ENCODE data around the gene CMSS1.

CMSS1 gene

GRCh38 chr3:100069472-100069871 lies 251.8 kb downstream of the CMSS1 start:
- DNase-seq, result no peak

DNA sequence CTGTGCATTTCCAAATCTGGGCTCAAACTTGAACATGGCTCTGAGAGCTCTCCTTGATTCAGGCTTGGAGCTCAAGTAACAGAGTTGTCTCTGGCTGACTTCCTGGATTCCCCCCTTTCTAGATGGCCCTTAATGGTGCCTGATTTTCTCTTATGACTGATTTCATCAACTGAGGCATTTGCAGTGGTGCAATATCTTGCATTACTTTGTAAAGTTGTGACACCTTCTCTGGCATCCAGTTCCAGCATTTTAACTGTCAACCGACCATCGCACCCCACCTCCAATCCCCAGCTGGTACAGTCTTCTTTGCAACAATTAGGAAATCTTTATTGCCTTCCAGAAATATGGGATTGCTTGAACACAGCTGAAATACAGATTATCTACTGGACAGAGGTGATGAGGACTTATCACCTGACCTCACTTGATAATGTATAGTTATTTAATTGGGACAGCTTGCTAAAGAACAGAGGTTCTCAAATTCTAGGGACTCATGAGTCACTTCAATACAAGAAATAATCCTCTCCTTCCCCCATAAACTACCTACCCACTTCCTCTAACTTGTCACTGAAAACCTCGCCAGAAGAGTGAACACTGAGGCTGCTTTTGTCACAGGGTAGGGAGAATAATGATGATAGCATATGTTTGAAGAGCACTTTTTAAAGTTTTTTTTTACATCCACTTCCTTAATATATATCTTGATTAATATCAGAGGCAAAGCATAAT lies 254.8 kb downstream of the CMSS1 start:
- DNase-seq, result no peak

DNA sequence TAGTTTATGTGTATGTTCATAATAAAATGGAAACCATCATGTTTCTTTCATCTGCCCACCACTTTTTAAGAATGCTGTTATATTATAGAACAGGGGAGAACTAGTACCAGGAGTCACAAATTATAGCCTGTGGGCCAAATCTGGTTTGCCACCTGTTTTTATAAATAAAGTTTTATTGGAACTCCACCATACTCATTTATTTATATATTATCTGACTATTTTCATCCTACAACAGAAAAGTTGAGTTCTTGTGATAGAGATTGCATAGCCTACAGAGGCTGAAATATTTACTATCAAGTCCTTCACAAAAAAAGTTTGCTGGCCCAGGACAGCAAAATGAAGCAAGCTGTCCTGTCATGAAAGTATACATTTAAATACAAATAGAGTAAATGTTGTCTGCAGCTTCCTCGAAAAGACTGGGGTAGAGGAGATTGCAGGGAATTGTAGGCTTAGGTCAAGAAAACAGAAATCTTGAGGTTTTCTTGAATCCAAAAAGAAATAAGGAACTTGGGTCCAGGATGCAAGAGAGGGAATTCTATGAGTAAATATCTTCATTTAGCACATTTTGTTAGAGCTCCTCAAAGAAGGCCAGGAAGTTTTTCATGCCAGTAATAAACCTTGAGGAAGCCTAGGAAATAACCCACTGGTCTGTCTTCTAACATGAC lies 255.5 kb downstream of the CMSS1 start:
- no peak for DNase-seq

DNA sequence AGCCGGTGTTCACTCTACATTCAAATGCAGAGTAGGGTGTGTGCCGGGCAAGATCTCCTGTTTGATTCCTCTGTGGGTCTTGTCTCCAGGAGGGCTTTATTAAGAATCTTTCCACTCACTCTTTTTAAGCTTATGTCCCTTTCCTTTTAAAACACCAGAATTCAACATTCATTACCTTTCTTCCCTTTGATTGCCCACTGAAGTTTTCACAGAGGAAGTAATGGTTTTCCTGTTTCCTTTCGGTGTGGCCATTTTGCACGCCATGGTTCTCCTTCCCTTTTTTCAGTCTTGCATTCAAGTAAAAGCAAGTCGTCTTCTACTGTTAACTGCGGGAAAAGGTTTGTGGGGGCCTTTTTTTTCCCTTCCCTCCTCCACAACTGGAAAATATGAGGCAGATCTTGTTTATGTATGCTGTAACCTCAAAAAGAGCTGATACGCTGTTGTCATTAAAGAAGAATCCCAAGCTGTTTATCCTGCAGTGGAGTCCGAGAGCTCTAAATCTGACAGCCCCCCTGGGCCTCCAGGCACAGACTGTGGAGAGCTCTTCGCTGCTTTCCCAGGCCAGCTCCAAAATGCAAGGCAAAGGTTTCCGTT lies 256.1 kb downstream of the CMSS1 start:
- peak; percentile 13 for DNase-seq

- DNase-seq, result no peak
Observed at GRCh38 chr3:100075196-100075595, 257.5 kb downstream of the CMSS1 start.

GRCh38 chr3:100075851-100076730 lies 258.4 kb downstream of the CMSS1 start:
- DNase-seq, result no peak

DNA sequence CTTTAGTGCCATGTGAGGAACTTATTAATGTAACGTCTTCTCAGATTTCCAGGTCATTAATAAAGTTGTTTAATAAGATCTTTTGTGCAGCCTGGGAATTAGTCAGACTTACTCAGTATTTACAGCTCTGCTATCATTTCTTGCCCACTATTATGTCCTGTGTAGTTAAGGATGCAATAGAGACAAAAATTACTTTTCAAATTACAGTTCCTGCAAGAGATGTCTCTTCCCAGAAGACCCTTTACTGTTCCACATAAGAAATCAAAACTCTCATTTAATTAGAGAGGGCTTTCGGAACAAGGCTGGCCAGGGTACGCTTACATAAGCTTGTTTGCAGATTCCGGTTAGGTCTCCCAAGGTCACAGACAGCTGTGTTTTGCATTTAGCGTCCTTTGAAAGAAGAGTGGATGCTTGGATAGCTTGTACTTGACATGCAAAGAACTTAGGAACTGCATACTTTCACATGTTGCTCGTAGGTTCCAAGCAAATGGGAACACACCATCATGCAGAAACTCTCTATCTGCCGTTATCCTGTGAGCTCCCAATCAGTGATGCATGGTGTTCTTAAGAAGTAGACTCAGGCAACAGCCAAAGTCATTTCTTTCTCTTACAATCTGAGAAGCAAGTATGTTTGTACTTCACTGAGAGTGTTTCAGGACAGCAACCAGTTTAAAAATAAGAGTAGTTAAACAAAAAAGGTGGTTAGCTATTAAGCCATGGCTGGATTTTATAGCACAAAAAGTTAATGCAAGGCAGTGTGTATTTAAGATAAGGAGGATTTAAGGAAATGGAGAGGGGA lies 259.3 kb downstream of the CMSS1 start:
- no peak for DNase-seq

DNA sequence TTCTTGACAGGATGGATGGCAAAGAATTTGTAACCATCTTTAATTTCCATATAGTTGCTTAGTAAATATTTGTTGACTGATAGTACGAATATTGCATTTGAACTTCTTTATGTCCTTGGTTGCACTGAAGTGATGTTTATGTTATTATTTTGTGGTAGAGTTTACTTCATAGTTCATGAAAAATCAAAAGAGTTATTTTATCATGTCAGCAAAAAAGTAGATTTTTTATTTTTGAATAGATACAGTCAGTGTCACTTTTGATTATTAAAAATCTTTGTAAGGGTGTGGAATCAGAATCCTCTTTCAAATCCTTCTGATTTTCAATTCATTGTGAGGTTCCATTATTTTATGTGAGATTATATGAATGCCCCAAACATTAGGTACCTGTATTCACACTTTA lies 261.7 kb downstream of the CMSS1 start:
- DNase-seq, result no peak

GRCh38 chr3:100080573-100080972 lies 262.9 kb downstream of the CMSS1 start:
- DNase-seq, result no peak

- DNase-seq, result no peak
Observed at GRCh38 chr3:100081311-100081710, 263.6 kb downstream of the CMSS1 start.

DNA sequence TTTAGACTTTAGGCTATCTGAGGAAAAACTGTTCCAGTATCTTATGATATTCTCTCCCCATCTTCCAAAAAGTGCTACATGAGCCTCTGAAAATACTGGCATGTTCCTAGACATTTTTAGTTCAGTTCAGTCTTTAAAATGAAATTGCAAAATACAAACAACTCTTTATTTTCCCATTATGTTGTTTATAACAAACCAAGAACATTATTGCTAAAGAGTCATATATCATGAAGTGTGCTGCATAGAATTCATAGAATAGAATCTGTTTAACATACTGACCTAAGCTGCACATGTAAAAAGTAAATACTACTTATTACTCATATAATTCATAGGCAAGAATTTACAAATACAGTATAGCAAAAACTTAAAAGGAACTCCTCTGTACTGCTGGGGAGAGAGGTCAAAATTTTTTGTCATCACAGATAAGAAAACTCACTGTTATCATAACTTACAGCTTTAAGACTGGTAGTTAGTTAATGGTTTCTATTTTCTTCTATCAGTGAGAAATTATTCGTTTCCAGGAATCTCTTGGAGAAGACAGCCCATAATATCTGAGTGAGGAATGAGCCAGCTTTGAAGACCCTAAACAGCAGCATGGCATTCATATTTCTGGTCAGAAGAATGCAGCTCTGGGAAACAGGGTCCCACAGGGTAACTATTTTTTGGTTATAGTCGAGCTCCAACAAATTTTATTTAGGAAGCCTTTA lies 264.5 kb downstream of the CMSS1 start:
- no peak for DNase-seq

GRCh38 chr3:100082714-100083113 lies 265.1 kb downstream of the CMSS1 start:
- DNase-seq, result no peak

- DNase-seq, result no peak
Observed at GRCh38 chr3:100083209-100083608, 265.5 kb downstream of the CMSS1 start.

- DNase-seq, result no peak
Observed at GRCh38 chr3:100084100-100084806, 266.6 kb downstream of the CMSS1 start.

DNA sequence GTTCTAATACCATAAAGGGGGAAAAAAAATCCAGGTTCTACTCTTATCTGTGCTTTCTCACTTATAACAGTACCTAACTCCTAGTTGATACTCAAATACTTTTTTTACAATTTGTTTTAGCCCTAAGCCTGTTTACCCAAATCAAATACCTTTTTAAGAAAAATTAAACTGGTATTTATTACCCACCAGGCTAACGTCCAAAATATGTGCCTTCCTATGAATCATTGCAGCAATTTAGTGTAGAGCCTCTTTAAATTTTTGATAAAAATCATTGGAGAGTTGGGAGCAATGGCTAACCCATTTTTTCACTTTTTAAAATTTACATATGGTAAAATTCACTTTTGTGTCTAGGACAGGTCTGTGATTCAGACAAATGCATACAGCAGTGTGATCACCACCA lies 268.7 kb downstream of the CMSS1 start:
- DNase-seq, result no peak

- no peak for DNase-seq
Observed at GRCh38 chr3:100087198-100087597, 269.5 kb downstream of the CMSS1 start.

GRCh38 chr3:100088735-100089368 lies 271.2 kb downstream of the CMSS1 start:
- no peak for DNase-seq

DNA sequence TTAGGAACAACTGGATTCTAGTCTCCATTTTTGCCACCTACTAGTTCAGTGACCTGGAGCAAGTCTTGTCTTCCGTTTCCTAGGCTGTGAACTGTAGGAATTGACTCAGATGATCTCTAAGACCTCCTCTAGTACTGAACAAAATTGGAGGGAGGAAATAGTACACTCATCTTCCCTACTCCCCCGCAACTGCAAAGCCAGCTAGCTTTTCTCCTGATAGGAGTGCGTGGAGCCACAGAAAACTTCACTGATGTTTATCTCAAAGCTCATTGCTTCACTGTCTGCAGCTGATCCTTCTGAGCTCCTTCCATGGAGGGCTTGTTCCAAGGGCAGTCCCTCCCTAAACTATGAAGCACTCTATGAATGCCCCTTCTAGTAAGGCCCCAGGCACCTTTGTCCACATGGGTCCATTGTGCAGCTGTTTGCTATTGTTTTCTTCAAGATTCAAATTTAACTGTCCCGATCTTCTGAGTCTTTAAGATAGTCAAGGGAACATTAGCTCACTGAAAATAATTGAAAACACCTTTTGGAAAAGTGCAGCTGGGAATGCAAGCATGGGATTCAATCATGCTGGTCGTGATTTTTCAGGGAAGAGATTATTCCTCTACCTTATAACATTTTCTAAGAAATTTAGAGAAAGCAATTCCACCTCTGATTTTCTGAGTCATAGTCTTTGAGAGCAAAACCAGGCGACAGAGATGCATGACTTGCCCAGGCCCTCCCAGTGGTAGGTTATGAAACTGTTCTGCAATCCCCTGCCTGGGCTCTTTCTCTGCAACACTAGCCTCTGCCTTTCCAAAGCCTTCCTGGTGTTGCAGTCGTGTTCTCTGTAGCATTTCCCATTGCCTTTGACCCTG lies 272.4 kb downstream of the CMSS1 start:
- no peak for DNase-seq

GRCh38 chr3:100090669-100091005 lies 273.0 kb downstream of the CMSS1 start:
- no peak for DNase-seq

- no peak for DNase-seq
Observed at GRCh38 chr3:100093831-100094230, 276.2 kb downstream of the CMSS1 start.

All from CD4-positive, alpha-beta T cell treated with Interleukin-17A for 4 hours (primary cell).